ENCODE results near the gene SAT1.
A peak's percentile ranks its signal among the peaks of the same experiment; 100 is the strongest.
"Not testable (repeated sequence)": the region's sequence is repeated elsewhere in the genome, so short reads cannot be mapped to it uniquely, and the experiment has no call there.

The SAT1 gene

GRCh38 chrX:23782863-23783588, at the start of gene SAT1:
Gene SAT1, plus strand, starts transcription at chrX:23783173. Its CDS starts 179 bp downstream, at chrX:23783352.
- peak; percentile 88 for DNase-seq (ENCODE audit: low read depth)

GRCh38 chrX:23736030-23736429, 46.9 kb upstream of the SAT1 start:
- DNase-seq (ENCODE audit: low read depth) = no peak

DNA sequence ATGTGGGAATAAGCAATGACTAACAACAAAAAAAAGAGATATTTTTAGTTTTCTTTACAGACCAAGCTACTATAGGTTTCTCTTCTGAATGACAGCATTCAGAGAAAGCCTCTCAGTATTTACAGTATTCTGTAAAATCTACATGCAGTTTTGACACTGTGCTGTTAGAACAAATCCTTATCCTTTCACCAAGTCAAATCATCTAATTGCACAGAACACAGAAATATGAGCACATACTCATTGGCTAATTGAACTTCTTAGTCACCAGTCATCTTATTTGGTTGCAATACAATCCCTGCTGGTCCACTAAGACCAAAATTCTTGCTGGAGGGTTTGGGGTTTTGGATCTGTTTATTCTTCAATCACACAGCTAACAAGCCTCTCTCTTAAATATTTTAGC, 45.6 kb upstream of the SAT1 start:
- DNase-seq (ENCODE audit: low read depth) = no peak

DNA sequence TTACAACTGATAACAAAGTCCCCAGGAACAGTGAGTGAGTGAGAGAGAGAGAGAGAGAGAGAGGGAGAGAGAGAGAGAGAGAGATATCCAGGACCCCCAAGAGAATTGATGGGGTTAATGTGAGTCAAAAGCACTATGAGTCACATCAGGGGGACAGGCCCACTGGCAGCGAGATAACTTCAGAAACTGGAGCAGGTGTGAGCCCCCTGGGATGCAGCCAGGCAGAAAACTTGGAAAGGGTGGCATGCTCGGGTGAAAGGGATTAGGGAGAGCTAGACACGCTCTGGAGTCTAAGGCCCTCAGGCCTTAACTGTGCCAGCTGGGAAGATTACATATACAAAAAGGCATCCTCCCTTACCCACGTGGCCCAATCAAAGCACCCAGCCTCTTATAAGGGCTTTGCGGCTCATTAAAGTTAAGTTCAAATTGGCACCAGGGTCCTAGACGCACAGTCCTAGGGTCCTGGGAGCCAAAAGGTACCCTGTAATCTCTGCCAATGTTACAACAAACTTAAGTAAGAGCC, 40.7 kb upstream of the SAT1 start:
- no peak for DNase-seq (ENCODE audit: low read depth)

GRCh38 chrX:23742697-23743622, 40.0 kb upstream of the SAT1 start, which contains the start of gene ACOT9:
Gene ACOT9, minus strand, starts transcription at chrX:23743276. Its CDS starts 132 bp downstream, at chrX:23743144.
- DNase-seq (ENCODE audit: low read depth) = peak; percentile 34

GRCh38 chrX:23743623-23743971, 39.4 kb upstream of the SAT1 start:
- not testable (repeated sequence) for DNase-seq (ENCODE audit: low read depth)

DNA sequence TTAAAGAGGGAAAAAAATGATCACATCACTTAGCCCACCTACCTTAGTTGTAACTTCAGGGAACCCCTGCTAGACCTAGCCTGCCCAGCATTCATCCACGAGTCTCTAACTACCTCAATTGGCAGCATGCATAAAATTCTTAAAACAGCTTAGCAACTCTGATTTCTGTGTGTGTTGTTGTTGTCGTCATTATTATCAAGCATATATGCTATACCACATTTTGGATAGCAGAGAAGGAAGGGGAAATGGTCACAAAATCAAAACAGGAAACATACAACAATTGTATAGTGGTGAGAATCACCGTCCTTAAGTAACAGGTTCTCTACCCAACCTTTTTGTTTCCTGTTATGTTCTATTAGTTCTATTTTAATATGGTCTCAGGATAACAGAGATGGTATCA, 37.2 kb upstream of the SAT1 start:
- DNase-seq (ENCODE audit: low read depth) = no peak

DNA sequence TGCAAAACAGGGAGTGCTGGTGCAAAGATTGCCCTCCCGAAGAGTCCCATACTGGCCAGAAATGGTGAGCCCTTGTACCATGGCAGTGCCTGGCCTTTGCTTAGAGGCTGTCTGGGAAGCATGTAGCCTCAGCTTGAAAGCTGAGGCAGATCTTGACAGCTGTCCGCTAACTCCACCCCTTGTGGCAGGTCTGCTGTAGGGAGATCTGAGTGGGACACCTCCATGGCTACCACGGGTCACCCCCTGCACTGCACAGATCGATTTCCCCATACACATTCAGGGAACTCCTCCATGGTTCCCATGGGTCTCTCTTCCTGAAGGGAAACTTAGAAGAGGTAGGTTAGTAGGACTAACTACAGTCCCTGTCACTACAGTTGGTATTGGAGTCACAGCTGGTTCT, 33.8 kb upstream of the SAT1 start:
- DNase-seq (ENCODE audit: low read depth) = no peak

- DNase-seq (ENCODE audit: low read depth) = no peak
Observed at GRCh38 chrX:23749576-23749975, 33.4 kb upstream of the SAT1 start.

DNA sequence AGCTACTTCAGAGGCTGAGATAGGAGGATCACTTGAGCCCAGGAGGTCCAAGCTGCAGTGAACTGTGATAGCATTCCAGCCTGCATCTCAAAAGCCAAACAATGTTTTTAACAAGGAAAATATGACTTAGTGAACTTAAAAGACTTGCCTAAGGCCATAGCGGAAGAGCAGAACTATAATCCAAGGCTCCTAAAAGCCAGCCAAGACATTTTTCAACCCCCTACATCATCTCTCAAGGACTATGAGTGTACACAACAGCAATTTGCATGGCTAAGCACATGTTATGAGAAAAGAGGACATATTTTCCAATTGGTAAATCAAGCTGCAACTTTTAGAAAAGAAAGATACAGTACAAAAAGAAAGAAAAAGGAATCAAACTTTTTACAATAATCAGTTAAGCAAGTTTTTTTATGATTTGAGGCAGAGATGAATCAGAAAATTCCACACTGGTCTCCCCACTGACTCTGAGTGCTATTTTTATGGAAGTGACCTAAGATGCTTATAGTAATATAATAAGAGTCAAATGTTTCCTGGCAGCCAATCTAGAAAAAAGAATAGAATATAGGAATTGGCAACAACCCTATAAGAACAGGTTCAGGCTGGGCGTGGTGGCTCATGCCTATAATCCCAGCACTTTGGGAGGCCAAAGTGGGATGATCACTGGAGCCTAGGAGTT, 30.1 kb upstream of the SAT1 start:
- no peak for DNase-seq (ENCODE audit: low read depth)

DNA sequence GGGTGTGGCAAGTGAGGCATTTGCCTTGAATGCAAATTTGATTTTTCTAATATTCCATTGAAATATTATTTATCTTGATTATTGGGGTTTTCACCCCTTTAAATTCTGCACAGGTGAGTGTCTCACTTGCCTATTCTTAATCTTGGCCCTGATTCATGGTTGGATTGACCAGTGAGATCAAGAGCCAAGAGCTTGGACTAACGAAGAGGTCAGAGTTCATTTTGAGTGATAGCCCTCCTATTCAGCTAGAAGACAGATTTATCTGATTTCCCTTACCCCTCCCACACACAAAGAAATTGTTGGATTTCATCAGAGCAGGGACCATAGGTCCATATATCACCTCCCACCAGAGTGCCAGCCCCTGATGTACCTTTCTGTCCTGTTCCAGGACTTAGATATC, 28.3 kb upstream of the SAT1 start:
- no peak for DNase-seq (ENCODE audit: low read depth)

- DNase-seq (ENCODE audit: low read depth) = peak; percentile 49
Observed at GRCh38 chrX:23756165-23756564, 26.8 kb upstream of the SAT1 start.

DNA sequence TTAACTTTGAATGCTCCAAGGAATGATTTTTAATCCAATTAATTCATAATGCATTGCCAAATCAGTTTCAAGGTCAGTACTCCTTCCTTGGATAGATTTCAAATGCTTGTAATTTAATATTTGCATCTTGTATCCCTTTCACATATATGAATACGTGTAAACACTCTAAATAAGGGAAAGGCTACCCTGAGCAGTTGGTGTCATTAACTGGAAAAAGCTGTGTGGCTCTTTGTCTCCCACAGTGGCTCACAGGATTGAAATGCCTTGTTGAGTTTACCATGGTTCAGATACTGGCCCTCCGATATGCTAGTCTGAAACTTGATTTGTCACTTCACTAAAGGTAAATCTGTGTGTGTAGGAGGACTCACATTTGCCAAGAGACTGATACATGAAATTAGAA, 23.2 kb upstream of the SAT1 start:
- no peak for DNase-seq (ENCODE audit: low read depth)

GRCh38 chrX:23764188-23764984, 18.6 kb upstream of the SAT1 start:
- no peak for DNase-seq (ENCODE audit: low read depth)

DNA sequence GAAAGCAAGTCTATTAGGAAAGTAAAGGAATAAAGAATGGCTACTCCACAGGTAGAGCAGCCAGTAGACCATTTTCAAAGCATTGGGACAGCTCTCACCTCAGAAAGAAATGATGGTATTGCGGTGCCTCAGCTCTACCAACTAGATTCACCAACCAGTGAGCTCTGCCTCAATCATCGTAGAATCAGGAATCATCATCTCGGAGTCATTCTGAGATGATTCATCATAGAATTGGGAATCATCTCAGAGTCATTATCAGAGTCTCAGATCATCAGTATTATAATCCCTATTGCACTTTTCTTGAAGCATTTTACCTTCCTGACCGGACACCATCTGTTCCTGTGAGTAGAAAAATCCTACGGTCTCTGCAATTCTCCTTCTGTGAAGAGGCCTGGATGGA, 17.5 kb upstream of the SAT1 start:
- no peak for DNase-seq (ENCODE audit: low read depth)

DNA sequence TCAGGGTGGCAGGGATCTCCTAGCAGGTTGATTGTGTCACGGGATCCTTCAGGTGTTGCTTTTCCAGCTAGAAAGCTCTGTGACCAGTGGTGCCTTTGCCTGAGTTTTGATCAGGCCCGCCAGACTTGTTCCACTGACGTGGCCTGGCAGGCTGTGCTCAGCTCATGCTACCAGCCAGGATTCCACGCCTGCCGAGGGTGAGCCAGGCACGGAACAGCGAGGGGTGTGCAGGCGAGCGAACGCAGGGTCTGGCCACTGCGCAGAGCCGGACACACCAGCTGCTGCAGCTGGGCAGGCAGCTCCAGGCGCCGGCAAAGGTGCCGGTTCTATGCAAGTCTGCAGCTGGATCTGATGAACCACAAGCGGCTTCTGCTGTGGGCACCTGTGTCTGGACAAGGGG, 17.1 kb upstream of the SAT1 start:
- DNase-seq (ENCODE audit: low read depth) = no peak

DNA sequence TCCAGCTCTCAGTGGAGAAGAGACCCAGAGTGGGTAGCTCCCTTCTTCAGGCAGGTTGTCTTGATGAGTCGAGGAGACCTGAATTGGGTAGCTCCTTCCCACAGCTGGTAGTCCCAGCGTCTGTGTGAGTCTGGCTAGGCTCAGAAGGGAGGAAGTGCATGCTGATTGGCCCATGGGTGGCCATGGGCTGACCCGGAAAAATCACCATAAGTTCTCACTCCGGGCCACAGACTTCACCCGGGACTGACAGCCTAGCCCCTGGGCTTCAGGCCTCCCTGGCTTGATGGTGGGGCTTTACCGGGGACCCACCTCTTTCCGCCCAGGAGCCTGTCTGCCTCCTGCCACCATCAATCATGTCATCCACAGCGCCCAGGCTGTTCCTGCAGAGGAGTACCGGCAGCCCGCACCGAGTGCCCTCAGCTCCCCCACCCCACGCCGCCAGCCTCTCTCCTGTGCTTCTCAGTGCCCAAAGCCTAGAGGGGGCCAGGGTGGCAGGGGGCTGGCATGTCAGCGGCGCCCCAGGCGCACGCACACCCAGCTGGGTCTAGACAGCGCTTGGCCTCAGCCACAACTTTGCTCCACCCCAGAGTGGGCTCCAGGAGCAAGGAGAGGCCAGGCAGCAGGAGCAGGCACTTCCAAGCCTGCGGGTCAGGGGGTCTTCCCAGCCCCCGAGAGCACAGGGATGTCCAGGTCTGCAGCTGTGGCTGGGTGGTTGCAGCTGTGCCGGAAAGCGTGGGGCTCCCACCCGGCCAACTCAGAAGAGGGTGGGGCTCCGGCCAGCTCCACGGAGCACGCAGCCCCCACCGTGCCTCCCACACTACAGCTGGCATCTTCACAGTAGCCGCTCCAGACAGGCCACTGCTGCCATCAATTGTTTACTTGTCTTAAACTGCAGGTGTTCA, 16.1 kb upstream of the SAT1 start:
- no peak for DNase-seq (ENCODE audit: low read depth)

GRCh38 chrX:23770142-23770541, 12.8 kb upstream of the SAT1 start:
- DNase-seq (ENCODE audit: low read depth) = no peak

- DNase-seq (ENCODE audit: low read depth) = not testable (repeated sequence)
Observed at GRCh38 chrX:23771086-23771485, 11.9 kb upstream of the SAT1 start.

DNA sequence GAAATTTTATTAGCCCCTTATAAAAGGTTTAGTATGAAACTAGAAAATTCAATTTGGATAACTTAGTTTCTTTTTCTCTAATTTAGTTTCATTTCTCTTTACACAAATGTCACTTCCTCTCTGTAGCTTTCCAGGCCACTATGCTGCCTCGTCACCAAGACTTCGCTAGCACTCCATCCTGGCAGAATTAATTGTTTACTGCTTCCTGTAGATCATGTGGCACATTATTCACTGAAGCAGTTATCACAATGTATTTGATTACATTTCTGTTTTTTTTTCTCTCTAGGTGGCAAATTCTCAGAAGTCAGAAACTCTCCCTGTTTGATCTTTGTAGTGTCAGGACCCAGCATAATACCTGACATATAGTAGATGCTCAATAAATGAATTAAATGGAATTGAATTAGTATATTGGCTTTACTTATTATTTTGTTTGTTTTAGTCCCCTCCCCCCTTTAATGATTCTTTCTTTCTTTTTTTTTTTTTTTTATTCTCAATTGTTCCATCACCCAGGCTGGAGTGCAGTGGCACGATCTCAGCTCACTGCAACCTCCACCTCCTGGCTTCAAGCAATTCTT, 9.3 kb upstream of the SAT1 start:
- DNase-seq (ENCODE audit: low read depth) = no peak

All from stimulated activated CD8-positive, alpha-beta memory T cell treated with anti-CD3 and anti-CD28 coated beads, Interleukin-12 subunit alpha, Interleukin-12 subunit beta, amount 100 ng/mL, for 1 hour (primary cell).